HG03025 (cell line): ENCODE measurements around the gene LRP4.
"Not testable (repeated sequence)": the region's sequence is repeated elsewhere in the genome, so short reads cannot be mapped to it uniquely, and the experiment has no call there.

Source experiments
- ATAC-seq: cut with Tn5 transposase; IDR thresholded peaks from one replicate; pipeline ENCODE4 v1.9.1; 2021; ENCODE audit warnings: mild to moderate bottlenecking, moderate library complexity; ENCODE audit not compliant: unreplicated experiment, low FRiP score

The LRP4 gene

GRCh38 chr11:46918083-46918787 lies at the start of gene LRP4:
Gene LRP4, minus strand, starts transcription at chr11:46918550. Its CDS starts 171 bp downstream, at chr11:46918379.
- no peak for ATAC-seq

GRCh38 chr11:46967962-46968361 lies 49.6 kb upstream of the LRP4 start:
- no peak for ATAC-seq

GRCh38 chr11:46966773-46967172 lies 48.4 kb upstream of the LRP4 start:
- no peak for ATAC-seq

- no peak for ATAC-seq
Measured at GRCh38 chr11:46963844-46964243, 45.5 kb upstream of the LRP4 start.

- not testable (repeated sequence) for ATAC-seq
Measured at GRCh38 chr11:46961886-46962285, 43.5 kb upstream of the LRP4 start.

- ATAC-seq = no peak
Measured at GRCh38 chr11:46961041-46961440, 42.7 kb upstream of the LRP4 start.

- ATAC-seq = no peak
Measured at GRCh38 chr11:46958777-46959176, 40.4 kb upstream of the LRP4 start.

- ATAC-seq = no peak
Measured at GRCh38 chr11:46953093-46953492, 34.7 kb upstream of the LRP4 start.

GRCh38 chr11:46952553-46952952 lies 34.2 kb upstream of the LRP4 start:
- ATAC-seq = no peak

- no peak for ATAC-seq
Measured at GRCh38 chr11:46951864-46952263, 33.5 kb upstream of the LRP4 start.

- ATAC-seq = no peak
Measured at GRCh38 chr11:46949297-46949696, 30.9 kb upstream of the LRP4 start.

GRCh38 chr11:46948378-46949131 lies 30.2 kb upstream of the LRP4 start:
- no peak for ATAC-seq

- ATAC-seq = no peak
Measured at GRCh38 chr11:46947399-46948077, 29.2 kb upstream of the LRP4 start.

GRCh38 chr11:46944356-46945075 lies 26.2 kb upstream of the LRP4 start:
- no peak for ATAC-seq

- no peak for ATAC-seq
Measured at GRCh38 chr11:46942172-46942571, 23.8 kb upstream of the LRP4 start.

- ATAC-seq = no peak
Measured at GRCh38 chr11:46936138-46937110, 18.1 kb upstream of the LRP4 start, which contains the start of gene CSTPP1. Gene CSTPP1, plus strand, starts transcription at chr11:46936761. Its CDS starts 45 bp downstream, at chr11:46936806.

GRCh38 chr11:46930089-46930488 lies 11.7 kb upstream of the LRP4 start:
- ATAC-seq = no peak

GRCh38 chr11:46928701-46929100 lies 10.4 kb upstream of the LRP4 start:
- not testable (repeated sequence) for ATAC-seq

- ATAC-seq = not testable (repeated sequence)
Measured at GRCh38 chr11:46927928-46928327, 9.6 kb upstream of the LRP4 start.
